Measurements from ENCODE around the gene FAM50A. TPM values are rescaled to one million over a fixed set of nuclear protein-coding genes. Genes with fewer than 3 reads are reported as not detected.
A peak's percentile ranks its signal among the peaks of the same experiment; 100 is the strongest.

FAM50A gene
- total and polyA plus RNA-seq, 4 donors, result 23.4 to 202 (median 90.4) TPM

DNA sequence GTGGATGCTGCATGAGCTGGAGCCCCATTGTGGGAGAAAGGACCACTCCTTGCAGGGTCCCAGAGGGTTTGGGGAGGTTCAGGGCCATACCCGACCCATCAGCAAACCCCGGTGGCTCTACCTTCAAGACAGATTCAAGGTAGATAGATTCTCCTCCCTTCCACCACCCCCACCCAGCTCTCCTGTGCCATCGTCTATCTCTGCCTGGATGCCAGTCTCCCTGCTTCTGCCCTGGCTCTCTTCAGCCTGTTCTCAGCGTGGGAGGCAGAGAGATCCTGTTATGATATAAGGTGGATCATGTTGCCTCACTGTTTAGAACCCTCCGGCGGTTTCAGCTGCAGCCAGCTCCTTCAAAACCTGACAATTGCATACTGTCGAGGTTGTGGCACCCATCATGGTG, 29.7 kb downstream of the FAM50A start:
- WGBS, 2 donors, result 74 to 89% methylated on average over 5 to 7 of the region's 7 CpGs
- TF ChIP-seq, protein P1, sequence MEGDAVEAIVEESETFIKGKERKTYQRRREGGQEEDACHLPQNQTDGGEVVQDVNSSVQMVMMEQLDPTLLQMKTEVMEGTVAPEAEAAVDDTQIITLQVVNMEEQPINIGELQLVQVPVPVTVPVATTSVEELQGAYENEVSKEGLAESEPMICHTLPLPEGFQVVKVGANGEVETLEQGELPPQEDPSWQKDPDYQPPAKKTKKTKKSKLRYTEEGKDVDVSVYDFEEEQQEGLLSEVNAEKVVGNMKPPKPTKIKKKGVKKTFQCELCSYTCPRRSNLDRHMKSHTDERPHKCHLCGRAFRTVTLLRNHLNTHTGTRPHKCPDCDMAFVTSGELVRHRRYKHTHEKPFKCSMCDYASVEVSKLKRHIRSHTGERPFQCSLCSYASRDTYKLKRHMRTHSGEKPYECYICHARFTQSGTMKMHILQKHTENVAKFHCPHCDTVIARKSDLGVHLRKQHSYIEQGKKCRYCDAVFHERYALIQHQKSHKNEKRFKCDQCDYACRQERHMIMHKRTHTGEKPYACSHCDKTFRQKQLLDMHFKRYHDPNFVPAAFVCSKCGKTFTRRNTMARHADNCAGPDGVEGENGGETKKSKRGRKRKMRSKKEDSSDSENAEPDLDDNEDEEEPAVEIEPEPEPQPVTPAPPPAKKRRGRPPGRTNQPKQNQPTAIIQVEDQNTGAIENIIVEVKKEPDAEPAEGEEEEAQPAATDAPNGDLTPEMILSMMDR (IDR thresholded peaks at IDR 0.05; ENCODE audit: control extremely low read depth, extremely low read depth), result no peak
- Histone ChIP-seq H3K9ac (ENCODE audit: insufficient read depth in 1 of 2, low read length in 2 of 2) (no peak overlapping the region), H3K27me3 (ENCODE audit: control insufficient read depth in 3 of 3, insufficient read depth in 3 of 3, low read length in 2 of 3) (no peaks in the 10 kb centered on the region), H3K9me3 (ENCODE audit: control insufficient read depth in 4 of 4, insufficient read depth in 3 of 4, low read length in 3 of 4) (peaks cover 0 to 2% (median 0%) of the 10 kb centered on the region in 4 donors), H3K4me3 (no peak overlapping the region), H3K4me1 (ENCODE audit: control insufficient read depth in 5 of 5, insufficient read depth in 5 of 5, low read length in 5 of 5) (no peaks in the 10 kb centered on the region), H3K27ac (ENCODE audit: low read depth in 1 of 2, low read length in 1 of 2) (no peak overlapping the region), H3K36me3 (ENCODE audit: control insufficient read depth in 4 of 4, insufficient read depth in 4 of 4, low read length in 4 of 4) (peaks cover 2 to 20% (median 6%) of the 10 kb centered on the region in 4 donors)
- no peak for DNase-seq
- no peak for ATAC-seq (ENCODE audit: insufficient read depth, low FRiP score)

DNA sequence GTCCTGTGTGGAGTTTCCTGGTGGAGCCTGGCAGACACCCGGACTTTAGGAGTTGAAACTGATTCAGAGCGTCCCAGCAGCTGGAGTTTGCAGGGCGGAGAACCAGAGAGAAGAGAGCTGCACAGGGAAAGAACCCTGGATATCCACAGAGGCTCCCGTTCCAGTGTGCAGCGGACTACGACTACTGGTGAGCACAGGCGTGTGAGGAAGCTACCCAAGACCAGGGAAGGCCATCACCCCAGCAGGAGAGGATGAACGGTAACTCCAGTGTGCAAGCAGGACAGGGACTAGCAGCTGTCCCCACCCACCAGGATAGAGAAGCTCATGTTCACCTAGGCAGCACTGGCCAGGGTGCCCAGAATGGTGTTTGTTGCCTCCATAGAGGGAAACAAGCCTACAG, 32.9 kb downstream of the FAM50A start:
- Histone ChIP-seq H3K4me3 (no peak overlapping the region), H3K36me3 (ENCODE audit: control insufficient read depth in 4 of 4, insufficient read depth in 4 of 4, low read length in 4 of 4) (peaks cover 0 to 5% (median 1%) of the 10 kb centered on the region in 4 donors), H3K9ac (ENCODE audit: insufficient read depth in 1 of 2, low read length in 2 of 2) (no peak overlapping the region), H3K27me3 (ENCODE audit: control insufficient read depth in 3 of 3, insufficient read depth in 3 of 3, low read length in 2 of 3) (no peaks in the 10 kb centered on the region), H3K9me3 (ENCODE audit: control insufficient read depth in 4 of 4, insufficient read depth in 3 of 4, low read length in 3 of 4) (peaks cover 0 to 2% (median 0%) of the 10 kb centered on the region in 4 donors), H3K27ac (ENCODE audit: low read depth in 1 of 2, low read length in 1 of 2) (no peak overlapping the region), H3K4me1 (ENCODE audit: control insufficient read depth in 5 of 5, insufficient read depth in 5 of 5, low read length in 5 of 5) (no peaks in the 10 kb centered on the region)
- WGBS, 2 donors, result 90 to 91% methylated on average over 8 of the region's 8 CpGs
- ATAC-seq (ENCODE audit: insufficient read depth, low FRiP score) (no peak), DNase-seq (no peak)
- TF ChIP-seq, protein P1 (IDR thresholded peaks at IDR 0.05; ENCODE audit: control extremely low read depth, extremely low read depth), result no peak

- TF ChIP-seq, protein P1 (IDR thresholded peaks at IDR 0.05; ENCODE audit: control extremely low read depth, extremely low read depth), result no peak
- Histone ChIP-seq H3K9ac (ENCODE audit: insufficient read depth in 1 of 2, low read length in 2 of 2) (peak overlapping the region in 1 of 2 donors; percentile 5), H3K36me3 (ENCODE audit: control insufficient read depth in 4 of 4, insufficient read depth in 4 of 4, low read length in 4 of 4) (no peaks in the 10 kb centered on the region), H3K4me1 (ENCODE audit: control insufficient read depth in 5 of 5, insufficient read depth in 5 of 5, low read length in 5 of 5) (no peaks in the 10 kb centered on the region), H3K4me3 (peak overlapping the region; percentile 17), H3K27me3 (ENCODE audit: control insufficient read depth in 3 of 3, insufficient read depth in 3 of 3, low read length in 2 of 3) (no peaks in the 10 kb centered on the region), H3K27ac (ENCODE audit: low read depth in 1 of 2, low read length in 1 of 2) (no peak overlapping the region), H3K9me3 (ENCODE audit: control insufficient read depth in 4 of 4, insufficient read depth in 3 of 4, low read length in 3 of 4) (peaks cover 0 to 2% (median 0%) of the 10 kb centered on the region in 4 donors)
- DNase-seq (no peak), ATAC-seq (ENCODE audit: insufficient read depth, low FRiP score) (no peak)
- WGBS, 2 donors, result 70 to 72% methylated on average over 15 to 24 of the region's 24 CpGs
These were observed 34.0 kb downstream of the FAM50A start for GRCh38 chrX:154477891-154478477.

All from lung (tissue), 12 donors.